H9 (cell line): Measurements from ENCODE around the gene FTHL17. TPM values are rescaled to one million over a fixed set of nuclear protein-coding genes. Genes with fewer than 3 reads are reported as not detected.

Experiments
- DNase-seq: peaks from one replicate; pipeline ENCODE4 v3.0.0-alpha.2; 2017
- H2AFZ ChIP-seq: one replicate; pipeline ENCODE4 v1.6.1; 2013; ENCODE audit warnings: mild to moderate bottlenecking, low read length, control low read depth, moderate library complexity
- H2AK5ac ChIP-seq: 2 replicates; pipeline ENCODE4 v1.6.1; 2013; ENCODE audit warnings: low read length, control low read depth, mixed read lengths; ENCODE audit not compliant: insufficient read length
- H2BK120ac ChIP-seq: one replicate; pipeline ENCODE4 v1.6.1; 2013; ENCODE audit warnings: low read depth, mild to moderate bottlenecking, low read length, control low read depth, inconsistent platforms; ENCODE audit not compliant: poor library complexity, severe bottlenecking
- H2BK12ac ChIP-seq: 2 replicates; pipeline ENCODE4 v1.6.1; 2013; ENCODE audit warnings: low read length, control low read depth, mixed read lengths, low read depth; ENCODE audit not compliant: insufficient read length
- H2BK15ac ChIP-seq: 2 replicates; pipeline ENCODE4 v1.6.1; 2013; ENCODE audit warnings: low read depth, low read length, control low read depth
- H2BK20ac ChIP-seq: one replicate; pipeline ENCODE4 v1.6.1; 2013; ENCODE audit warnings: low read depth, mild to moderate bottlenecking, low read length, control low read depth, inconsistent platforms; ENCODE audit not compliant: poor library complexity, severe bottlenecking
- H2BK5ac ChIP-seq: 2 replicates; pipeline ENCODE4 v1.6.1; 2013; ENCODE audit warnings: low read length, control low read depth, mixed read lengths; ENCODE audit not compliant: insufficient read length
- H3K14ac ChIP-seq: 2 replicates; pipeline ENCODE4 v1.6.1; 2013; ENCODE audit warnings: low read length, control low read depth; ENCODE audit not compliant: insufficient read depth
- H3K18ac ChIP-seq: 2 replicates; pipeline ENCODE4 v1.6.1; 2013; ENCODE audit warnings: low read depth, mild to moderate bottlenecking, mixed read lengths, low read length, control low read depth; ENCODE audit not compliant: insufficient read length
- H3K23ac ChIP-seq: 2 replicates; pipeline ENCODE4 v1.6.1; 2013; ENCODE audit warnings: low read length, control low read depth, mixed read lengths, low read depth; ENCODE audit not compliant: insufficient read length
- H3K23me2 ChIP-seq: 2 replicates; pipeline ENCODE4 v1.6.1; 2013; ENCODE audit warnings: low read depth, mild to moderate bottlenecking, mixed read lengths, low read length, control low read depth; ENCODE audit not compliant: insufficient read length, poor library complexity, severe bottlenecking
- H3K27ac ChIP-seq: 2 replicates; pipeline ENCODE4 v1.5.1; 2013; ENCODE audit warnings: low read length, control low read depth, mixed read lengths, low read depth; ENCODE audit not compliant: insufficient read length
- H3K27me3 ChIP-seq: 2 replicates; pipeline ENCODE4 v1.6.1; 2013; ENCODE audit warnings: low read length, control low read depth, inconsistent platforms; ENCODE audit not compliant: insufficient read depth
- H3K4ac ChIP-seq: 2 replicates; pipeline ENCODE4 v1.6.1; 2013; ENCODE audit warnings: low read depth, mild to moderate bottlenecking, control low read depth, inconsistent platforms, low read length, moderate library complexity
- H3K4me1 ChIP-seq: 2 replicates; pipeline ENCODE4 v1.6.1; 2013; ENCODE audit warnings: low read length, control low read depth, inconsistent platforms; ENCODE audit not compliant: insufficient read depth
- H3K4me2 ChIP-seq: 2 replicates; pipeline ENCODE4 v1.6.1; 2013; ENCODE audit warnings: low read length, control low read depth, mixed read lengths; ENCODE audit not compliant: insufficient read length, insufficient read depth
- H3K56ac ChIP-seq: 2 replicates; pipeline ENCODE4 v1.6.1; 2013; ENCODE audit warnings: low read depth, mild to moderate bottlenecking, mixed read lengths, low read length, control low read depth; ENCODE audit not compliant: insufficient read length
- H3K79me1 ChIP-seq: 2 replicates; pipeline ENCODE4 v1.6.1; 2013; ENCODE audit warnings: low read depth, mild to moderate bottlenecking, moderate library complexity, low read length, control low read depth, inconsistent platforms; ENCODE audit not compliant: insufficient read depth, poor library complexity, severe bottlenecking
- H3K79me2 ChIP-seq: 2 replicates; pipeline ENCODE4 v1.6.1; 2013; ENCODE audit warnings: low read length, control low read depth, inconsistent platforms; ENCODE audit not compliant: insufficient read depth
- H3K9ac ChIP-seq: 2 replicates; pipeline ENCODE4 v1.6.1; 2013; ENCODE audit warnings: low read length, control low read depth, mixed read lengths; ENCODE audit not compliant: insufficient read length; ENCODE audit errors: extremely low read depth
- H3K9me3 ChIP-seq: one replicate; pipeline ENCODE4 v1.6.1; 2013; ENCODE audit warnings: low read depth, low read length, inconsistent platforms; ENCODE audit not compliant: control insufficient read depth
- H3T11ph ChIP-seq: one replicate; pipeline ENCODE4 v1.6.1; 2013; ENCODE audit warnings: mild to moderate bottlenecking, low read length, control low read depth, inconsistent platforms
- H4K20me1 ChIP-seq: one replicate; pipeline ENCODE4 v1.6.1; 2013; ENCODE audit not compliant: control insufficient read depth, insufficient read length, insufficient read depth
- H4K5ac ChIP-seq: 2 replicates; pipeline ENCODE4 v1.6.1; 2013; ENCODE audit warnings: low read depth, mild to moderate bottlenecking, mixed read lengths, low read length, control low read depth; ENCODE audit not compliant: insufficient read length
- H4K8ac ChIP-seq: replicated peaks from 2 replicates; pipeline ENCODE4 v1.6.1; 2013; ENCODE audit warnings: low read length, control low read depth, mixed read lengths, low read depth; ENCODE audit not compliant: insufficient read length
- H4K91ac ChIP-seq: 2 replicates; pipeline ENCODE4 v1.6.1; 2013; ENCODE audit warnings: low read depth, mild to moderate bottlenecking, moderate library complexity, mixed read lengths, low read length, control low read depth; ENCODE audit not compliant: insufficient read length
- H3K27ac Mint-ChIP-seq, 3 experiments: 2 replicates in 2 of 3; 3 replicates in 1 of 3; pipeline ENCODE4 v1.8.0; 2020 to 2021; ENCODE audit warnings: mixed read lengths in 3 of 3, mild to moderate bottlenecking in 1 of 3, moderate library complexity in 1 of 3
- H3K27me3 Mint-ChIP-seq: 2 replicates; pipeline ENCODE4 v1.8.0; 2021; ENCODE audit warnings: low read depth, mild to moderate bottlenecking, moderate library complexity, mixed read lengths
- H3K36me3 Mint-ChIP-seq, 3 experiments: 2 replicates in 2 of 3; 3 replicates in 1 of 3; pipeline ENCODE4 v1.8.0; 2020 to 2021; ENCODE audit warnings: low read depth in 3 of 3, mixed read lengths in 3 of 3; ENCODE audit not compliant: insufficient read depth in 1 of 3
- H3K4me1 Mint-ChIP-seq, 2 experiments: 2 replicates each; pipeline ENCODE4 v1.8.0; 2020; ENCODE audit warnings: mixed read lengths in 2 of 2
- H3K4me3 Mint-ChIP-seq, 2 experiments: 2 replicates in 1 of 2; 3 replicates in 1 of 2; pipeline ENCODE4 v1.8.0; 2020 to 2021; ENCODE audit warnings: mild to moderate bottlenecking in 2 of 2, mixed read lengths in 2 of 2, moderate library complexity in 1 of 2
- H3K9me3 Mint-ChIP-seq, 2 experiments: 2 replicates in 1 of 2; 3 replicates in 1 of 2; pipeline ENCODE4 v1.8.0; 2020; ENCODE audit warnings: mild to moderate bottlenecking in 2 of 2, mixed read lengths in 2 of 2, moderate library complexity in 1 of 2
- CTCF ChIP-seq: fragments of 200-600 bp; sonication (generic); conservative IDR thresholded peaks from 3 replicates; pipeline ENCODE4 v1.8.0; 2021; ENCODE audit warnings: antibody characterized with exemption, mild to moderate bottlenecking
- WGBS: extraction: QIAGEN DNeasy Blood & Tissue Kit; methylation state at CpG from one replicate; pipeline ENCODE4 v1.1.7; 2013; ENCODE audit warnings: missing lambda C conversion rate, low lambda C conversion rate, mixed read lengths; ENCODE audit not compliant: insufficient read length; ENCODE audit errors: extremely low coverage; 5-methylcytosine and 5-hydroxymethylcytosine counted together
- total RNA-seq: library from RNA; stranded (reverse); gene quantifications from 2 replicates; pipeline ENCODE4 v1.2.1, GENCODE V29; 2021

Gene FTHL17
- total RNA-seq, 1 experiment from 2014 or later, result not detected

GRCh38 chrX:31061091-31061490 lies 10.8 kb downstream of the FTHL17 start:
- Histone ChIP-seq H3K79me2 (no peaks in the 10 kb centered on the region), H3K56ac (no peak overlapping the region), H2BK20ac (no peak overlapping the region), H3K9me3 (no peaks in the 10 kb centered on the region), H2BK120ac (no peak overlapping the region), H3K23ac (no peak overlapping the region), H3K27ac (no peak overlapping the region), H2AK5ac (no peak overlapping the region), H3K23me2 (no peaks in the 10 kb centered on the region), H3K27me3 (no peaks in the 10 kb centered on the region), H2BK5ac (no peak overlapping the region), H2BK15ac (no peak overlapping the region), H3T11ph (no peak overlapping the region), H4K5ac (no peak overlapping the region), H3K9ac (no peak overlapping the region), H2BK12ac (no peak overlapping the region), H3K14ac (no peak overlapping the region), H3K18ac (no peak overlapping the region), H4K91ac (no peak overlapping the region), H3K4me1 (no peaks in the 10 kb centered on the region), H4K20me1 (no peaks in the 10 kb centered on the region), H4K8ac (no peak overlapping the region), H2AFZ (no peak overlapping the region), H3K4ac (no peak overlapping the region), H3K4me2 (no peak overlapping the region), H3K79me1 (no peaks in the 10 kb centered on the region)
- H3K4me1 Mint-ChIP-seq, result no peaks in the 10 kb centered on the region
- WGBS, result no CpG with 5 or more reads among the region's 3 CpGs
- H3K27ac Mint-ChIP-seq, result no peak overlapping the region
- no peak overlapping the region for H3K4me3 Mint-ChIP-seq
- no peak for DNase-seq
- TF ChIP-seq CTCF, result no peak
- no peaks in the 10 kb centered on the region; a peak in 1 of 7 replicates for H3K36me3 Mint-ChIP-seq
- no peaks in the 10 kb centered on the region for H3K27me3 Mint-ChIP-seq
- peaks cover 32 to 36% of the 10 kb centered on the region in 2 experiments for H3K9me3 Mint-ChIP-seq
